Renal pelvis (tissue), 4 donors: ENCODE results near the gene XPO5. TPM values are rescaled to one million over a fixed set of nuclear protein-coding genes. Genes with fewer than 3 reads are reported as not detected.

Experiments
- DNase-seq: peaks from one replicate; pipeline ENCODE4 v3.0.0-alpha.2; 2013
- polyA plus RNA-seq, 3 donors: library from polyadenylated mRNA; unstranded; fragments of 120-200 nt; gene quantifications; one replicate each; pipeline ENCODE4 v1.2.1, GENCODE V29; 2013; ENCODE audit not compliant: insufficient read length in 3 of 3

XPO5 gene
- polyA plus RNA-seq, 3 donors = 44.3 to 65.3 (median 60.6) TPM

- DNase-seq = peak; percentile 92
These were observed 98.4 kb downstream of the XPO5 start, which contains the start of gene TJAP1 for GRCh38 chr6:43477235-43478007. TSS of gene TJAP1 (plus strand) at chr6:43477570. CDS start at chr6:43499002, 21,432 bp downstream.

DNA sequence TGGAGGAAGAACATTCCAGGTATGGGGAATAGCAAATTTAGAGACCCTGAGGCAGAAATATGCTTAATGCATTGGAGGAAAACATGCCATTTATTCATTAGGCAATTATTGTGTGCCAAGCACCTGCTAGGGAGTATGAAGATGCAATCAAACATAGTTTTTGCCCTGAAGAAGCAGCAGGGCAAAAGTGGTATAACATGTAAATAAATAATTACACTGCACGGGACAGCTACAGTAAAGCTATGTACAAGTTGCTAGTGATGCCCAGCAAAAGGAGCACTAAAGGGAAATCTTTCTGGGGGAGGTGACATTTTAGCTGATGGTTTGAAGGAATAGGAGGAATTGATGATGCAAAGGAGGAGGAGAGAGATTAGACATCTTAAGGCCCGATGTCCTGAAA lies 99.1 kb downstream of the XPO5 start:
- DNase-seq = no peak

GRCh38 chr6:43475516-43475915 lies 100.3 kb downstream of the XPO5 start:
- DNase-seq = no peak

GRCh38 chr6:43472515-43472914 lies 103.3 kb downstream of the XPO5 start:
- no peak for DNase-seq

Other genes starting within 250 kb of the XPO5 start
- gene ZNF318, start 206.4 kb downstream of the XPO5 start, polyA plus RNA-seq = 10 to 100 TPM; 25.9 to 38.8 (median 32.9) TPM
- gene ABCC10, start 148.5 kb downstream of the XPO5 start, polyA plus RNA-seq = 10 to 100 TPM; 22.9 to 30.4 (median 28.9) TPM
- gene DLK2, start 120.5 kb downstream of the XPO5 start, polyA plus RNA-seq = 1 to 10 TPM; 1.5 to 1.6 (median 1.6) TPM
- 10 to 100 TPM; 35.1 to 46.0 (median 45.1) TPM for gene TJAP1, start 98.5 kb downstream of the XPO5 start, polyA plus RNA-seq
- gene LRRC73, start 65.7 kb downstream of the XPO5 start, polyA plus RNA-seq = 1 to 10 TPM; 1.2 to 1.6 (median 1.4) TPM
- 100 to 1,000 TPM; 140 to 164 (median 148) TPM for gene YIPF3, start 59.1 kb downstream of the XPO5 start, polyA plus RNA-seq
- gene POLR1C, start 58.9 kb downstream of the XPO5 start, polyA plus RNA-seq = 10 to 100 TPM; 39.8 to 43.8 (median 42.9) TPM
- 10 to 100 TPM; 18.6 to 29.0 (median 19.6) TPM for gene POLH, start 147 bp upstream of the XPO5 start, polyA plus RNA-seq
- 10 to 100 TPM; 47.4 to 67.8 (median 65.4) TPM for gene GTPBP2, start 53.2 kb upstream of the XPO5 start, polyA plus RNA-seq
- 10 to 100 TPM; 25.9 to 30.3 (median 26.0) TPM for gene MAD2L1BP, start 59.8 kb upstream of the XPO5 start, polyA plus RNA-seq
- 1 to 10 TPM; 1.6 to 1.9 (median 1.8) TPM for gene RSPH9, start 69.0 kb upstream of the XPO5 start, polyA plus RNA-seq
- 10 to 100 TPM; 47.2 to 51.4 (median 50.9) TPM for gene MRPS18A, start 111.8 kb upstream of the XPO5 start, polyA plus RNA-seq
- gene VEGFA, start 194.2 kb upstream of the XPO5 start, polyA plus RNA-seq = 100 to 1,000 TPM; 276 to 405 (median 349) TPM